MG63 (cell line): ENCODE measurements around the gene STMN3. TPM values are rescaled to one million over a fixed set of nuclear protein-coding genes. Genes with fewer than 3 reads are reported as not detected.

Experiments used
- DNase-seq: peaks from one replicate; pipeline ENCODE4 v3.0.0-alpha.2; 2020
- H3K27me3 ChIP-seq: fragments of 250-450 bp; sonication (Bioruptor Pico); 2 replicates; pipeline ENCODE4 v1.5.1; 2020; ENCODE audit warnings: mild to moderate bottlenecking, moderate library complexity
- H3K36me3 ChIP-seq: fragments of 250-450 bp; sonication (Bioruptor Pico); 2 replicates; pipeline ENCODE4 v1.5.1; 2020; ENCODE audit warnings: mild to moderate bottlenecking, moderate library complexity
- H3K4me3 ChIP-seq: fragments of 250-450 bp; sonication (Bioruptor Pico); 2 replicates; pipeline ENCODE4 v1.5.1; 2020; ENCODE audit warnings: mild to moderate bottlenecking, moderate library complexity
- H3K9me3 ChIP-seq: fragments of 250-450 bp; sonication (Bioruptor Pico); 2 replicates; pipeline ENCODE4 v1.5.1; 2020; ENCODE audit warnings: mild to moderate bottlenecking, moderate library complexity
- total RNA-seq: library from RNA; depleted of rRNA; stranded (reverse); fragments of >200 nt; shearing (Covaris generic); gene quantifications from 2 replicates; pipeline ENCODE4 v1.2.3, GENCODE V29; 2014; ENCODE audit warnings: low replicate concordance

STMN3 gene
- total RNA-seq, 1 experiment from 2014 or later: 98.0 TPM

- no peaks in the 10 kb centered on the region for H3K27me3 ChIP-seq
- H3K9me3 ChIP-seq: 0 out of 2 replicates have a peak, but pooled peaks cover 2% of the 10 kb centered on the region
- peaks cover 36% of the 10 kb centered on the region for H3K36me3 ChIP-seq
- DNase-seq: no peak
- H3K4me3 ChIP-seq: no peak overlapping the region
Observed at GRCh38 chr20:63694584-63695423, 41.6 kb upstream of the STMN3 start.

GRCh38 chr20:63693733-63694583, 40.7 kb upstream of the STMN3 start:
- Histone ChIP-seq H3K4me3 (no peak overlapping the region), H3K36me3 (peaks cover 33% of the 10 kb centered on the region), H3K9me3 (0 out of 2 replicates have a peak, but pooled peaks cover 2% of the 10 kb centered on the region), H3K27me3 (no peaks in the 10 kb centered on the region)
- DNase-seq: no peak

GRCh38 chr20:63693083-63693732, 40.0 kb upstream of the STMN3 start:
- H3K27me3 ChIP-seq: no peaks in the 10 kb centered on the region
- 0 out of 2 replicates have a peak, but pooled peaks cover 2% of the 10 kb centered on the region for H3K9me3 ChIP-seq
- H3K36me3 ChIP-seq: peaks cover 35% of the 10 kb centered on the region
- DNase-seq: no peak
- no peak overlapping the region for H3K4me3 ChIP-seq

GRCh38 chr20:63692436-63693082, 39.3 kb upstream of the STMN3 start:
- Histone ChIP-seq H3K36me3 (peaks cover 34% of the 10 kb centered on the region), H3K9me3 (0 out of 2 replicates have a peak, but pooled peaks cover 2% of the 10 kb centered on the region), H3K27me3 (no peaks in the 10 kb centered on the region), H3K4me3 (no peak overlapping the region)
- peak; percentile 54 for DNase-seq

GRCh38 chr20:63691711-63692435, 38.6 kb upstream of the STMN3 start:
- H3K36me3 ChIP-seq: peaks cover 32% of the 10 kb centered on the region
- no peak for DNase-seq
- H3K27me3 ChIP-seq: no peaks in the 10 kb centered on the region
- 0 out of 2 replicates have a peak, but pooled peaks cover 2% of the 10 kb centered on the region for H3K9me3 ChIP-seq
- no peak overlapping the region for H3K4me3 ChIP-seq

GRCh38 chr20:63690898-63691710, 37.9 kb upstream of the STMN3 start:
- Histone ChIP-seq H3K9me3 (0 out of 2 replicates have a peak, but pooled peaks cover 2% of the 10 kb centered on the region), H3K36me3 (peaks cover 38% of the 10 kb centered on the region), H3K4me3 (no peak overlapping the region), H3K27me3 (no peaks in the 10 kb centered on the region)
- DNase-seq: no peak

GRCh38 chr20:63690003-63690897, 37.0 kb upstream of the STMN3 start:
- H3K4me3 ChIP-seq: no peak overlapping the region
- H3K36me3 ChIP-seq: peaks cover 40% of the 10 kb centered on the region
- DNase-seq: no peak
- H3K9me3 ChIP-seq: 0 out of 2 replicates have a peak, but pooled peaks cover 2% of the 10 kb centered on the region
- H3K27me3 ChIP-seq: no peaks in the 10 kb centered on the region

- Histone ChIP-seq H3K27me3 (no peaks in the 10 kb centered on the region), H3K4me3 (no peak overlapping the region), H3K36me3 (peaks cover 35% of the 10 kb centered on the region), H3K9me3 (0 out of 2 replicates have a peak, but pooled peaks cover 2% of the 10 kb centered on the region)
- DNase-seq: no peak
Observed at GRCh38 chr20:63689046-63690002, 36.1 kb upstream of the STMN3 start.

GRCh38 chr20:63688228-63689045, 35.2 kb upstream of the STMN3 start:
- H3K36me3 ChIP-seq: peaks cover 37% of the 10 kb centered on the region
- no peak overlapping the region for H3K4me3 ChIP-seq
- no peaks in the 10 kb centered on the region for H3K9me3 ChIP-seq
- H3K27me3 ChIP-seq: no peaks in the 10 kb centered on the region
- no peak for DNase-seq

GRCh38 chr20:63687419-63688178, 34.4 kb upstream of the STMN3 start:
- no peak for DNase-seq
- peaks cover 44% of the 10 kb centered on the region for H3K36me3 ChIP-seq
- H3K27me3 ChIP-seq: no peaks in the 10 kb centered on the region

GRCh38 chr20:63686492-63687321, 33.5 kb upstream of the STMN3 start:
- peaks cover 47% of the 10 kb centered on the region for H3K36me3 ChIP-seq
- no peaks in the 10 kb centered on the region for H3K27me3 ChIP-seq
- DNase-seq: no peak
- H3K9me3 ChIP-seq: peaks cover 2% of the 10 kb centered on the region; the same call in 1 of the 2 replicates
- no peak overlapping the region for H3K4me3 ChIP-seq

More at GRCh38 chr20:63687419-63688178, 34.4 kb upstream of the STMN3 start:
- Histone ChIP-seq H3K9me3 (no peaks in the 10 kb centered on the region), H3K4me3 (no peak overlapping the region)
